ENCODE results near the gene EPC1. TPM values are rescaled to one million over a fixed set of nuclear protein-coding genes. Genes with fewer than 3 reads are reported as not detected.
"Not testable (repeated sequence)": the region's sequence is repeated elsewhere in the genome, so short reads cannot be mapped to it uniquely, and the experiment has no call there.

EPC1 gene
- total and polyA plus RNA-seq, 5 donors from 2014 or later = 46.6 to 218 (median 62.2) TPM

GRCh38 chr10:32367793-32368453 is 21.0 kb upstream of the EPC1 start:
- Mint-ChIP-seq H3K4me1 (peaks cover 37 to 83% (median 60%) of the 10 kb centered on the region in 4 donors), H3K27ac (peak overlapping the region; percentile 6 to 90 (median 68)), H3K4me3 (peak overlapping the region; percentile 17 to 86 (median 62)), H3K36me3 (peaks cover 10% of the 10 kb centered on the region), H3K9me3 (no peaks in the 10 kb centered on the region), H3K27me3 (no peaks in the 10 kb centered on the region)
- no peaks in the 10 kb centered on the region for H3K9me3 ChIP-seq (ENCODE audit: control insufficient read depth in 2 of 2, low read length in 2 of 2)
- peak overlapping the region; percentile 63 for H3K27ac ChIP-seq (ENCODE audit: insufficient read depth, low read length, poor library complexity, severe bottlenecking)
- ATAC-seq (ENCODE audit: low read depth in 2 of 2) = peak; percentile 62 to 70
- DNase-seq = peak; percentile 71 to 84 (median 80)
- H3K36me3 ChIP-seq (ENCODE audit: control insufficient read depth, insufficient read depth, low read length) = peaks cover 21% of the 10 kb centered on the region
- H3K27me3 ChIP-seq (ENCODE audit: control insufficient read depth, insufficient read depth, low read length) = no peaks in the 10 kb centered on the region
- peak overlapping the region; percentile 71 for H3K4me3 ChIP-seq (ENCODE audit: low read depth, low read length)
- H3K4me1 ChIP-seq (ENCODE audit: control insufficient read depth, insufficient read depth, low read length, poor library complexity, severe bottlenecking) = peaks cover 77% of the 10 kb centered on the region

- DNase-seq = peak in 1 of 3 donors; percentile 24
- Mint-ChIP-seq H3K4me1 (peaks cover 43 to 86% (median 64%) of the 10 kb centered on the region in 4 donors), H3K9me3 (no peaks in the 10 kb centered on the region), H3K27ac (peak overlapping the region in 1 of 3 donors; percentile 83), H3K27me3 (no peaks in the 10 kb centered on the region), H3K4me3 (peak overlapping the region; percentile 14 to 86 (median 48)), H3K36me3 (peaks cover 6% of the 10 kb centered on the region)
- H3K27ac ChIP-seq (ENCODE audit: insufficient read depth, low read length, poor library complexity, severe bottlenecking) = peak overlapping the region; percentile 42
- peaks cover 16% of the 10 kb centered on the region for H3K36me3 ChIP-seq (ENCODE audit: control insufficient read depth, insufficient read depth, low read length)
- peak overlapping the region; percentile 79 for H3K4me3 ChIP-seq (ENCODE audit: low read depth, low read length)
- H3K9me3 ChIP-seq (ENCODE audit: control insufficient read depth in 2 of 2, low read length in 2 of 2) = no peaks in the 10 kb centered on the region
- ATAC-seq (ENCODE audit: low read depth in 2 of 2) = no peak
- no peaks in the 10 kb centered on the region for H3K27me3 ChIP-seq (ENCODE audit: control insufficient read depth, insufficient read depth, low read length)
- peaks cover 82% of the 10 kb centered on the region for H3K4me1 ChIP-seq (ENCODE audit: control insufficient read depth, insufficient read depth, low read length, poor library complexity, severe bottlenecking)
These were observed 19.6 kb upstream of the EPC1 start for GRCh38 chr10:32366588-32366987.

- Mint-ChIP-seq H3K4me1 (peaks cover 48 to 86% (median 65%) of the 10 kb centered on the region in 4 donors), H3K9me3 (no peaks in the 10 kb centered on the region), H3K36me3 (peaks cover 7% of the 10 kb centered on the region), H3K27me3 (no peaks in the 10 kb centered on the region), H3K27ac (peak overlapping the region; percentile 32 to 83 (median 78)), H3K4me3 (peak overlapping the region; percentile 61 to 86 (median 74))
- Histone ChIP-seq H3K27ac (ENCODE audit: insufficient read depth, low read length, poor library complexity, severe bottlenecking) (peak overlapping the region; percentile 42), H3K27me3 (ENCODE audit: control insufficient read depth, insufficient read depth, low read length) (no peaks in the 10 kb centered on the region), H3K4me1 (ENCODE audit: control insufficient read depth, insufficient read depth, low read length, poor library complexity, severe bottlenecking) (peaks cover 84% of the 10 kb centered on the region), H3K9me3 (ENCODE audit: control insufficient read depth in 2 of 2, low read length in 2 of 2) (no peaks in the 10 kb centered on the region), H3K4me3 (ENCODE audit: low read depth, low read length) (peak overlapping the region; percentile 79), H3K36me3 (ENCODE audit: control insufficient read depth, insufficient read depth, low read length) (peaks cover 18% of the 10 kb centered on the region)
- DNase-seq (peak in 1 of 3 donors; percentile 16), ATAC-seq (ENCODE audit: low read depth in 2 of 2) (no peak)
These were observed 19.2 kb upstream of the EPC1 start for GRCh38 chr10:32366111-32366510.

- H3K9me3 Mint-ChIP-seq; DNase-seq; H3K27me3 Mint-ChIP-seq; H3K27me3 ChIP-seq (ENCODE audit: control insufficient read depth, insufficient read depth, low read length); ATAC-seq (ENCODE audit: low read depth in 2 of 2); H3K9me3 ChIP-seq (ENCODE audit: control insufficient read depth in 2 of 2, low read length in 2 of 2); H3K36me3 Mint-ChIP-seq: not testable (repeated sequence)
- Histone ChIP-seq H3K36me3 (ENCODE audit: control insufficient read depth, insufficient read depth, low read length) (peaks cover 14% of the 10 kb centered on the region), H3K4me1 (ENCODE audit: control insufficient read depth, insufficient read depth, low read length, poor library complexity, severe bottlenecking) (peaks cover 81% of the 10 kb centered on the region), H3K27ac (ENCODE audit: insufficient read depth, low read length, poor library complexity, severe bottlenecking) (peak overlapping the region; percentile 42), H3K4me3 (ENCODE audit: low read depth, low read length) (peak overlapping the region; percentile 13)
- H3K4me1 Mint-ChIP-seq = peaks cover 51 to 86% (median 63%) of the 10 kb centered on the region in 4 donors
- H3K27ac Mint-ChIP-seq = peak overlapping the region; percentile 62 to 95 (median 77)
- H3K4me3 Mint-ChIP-seq = peak overlapping the region; percentile 37 to 88 (median 70)
These were observed 18.4 kb upstream of the EPC1 start for GRCh38 chr10:32365404-32365803.

GRCh38 chr10:32362571-32362970 is 15.6 kb upstream of the EPC1 start:
- H3K27me3 Mint-ChIP-seq = no peaks in the 10 kb centered on the region
- DNase-seq (no peak), ATAC-seq (ENCODE audit: low read depth in 2 of 2) (no peak)
- H3K4me3 ChIP-seq (ENCODE audit: low read depth, low read length) = peak overlapping the region; percentile 32
- peaks cover 0 to 4% of the 10 kb centered on the region in 2 experiments for H3K9me3 ChIP-seq (ENCODE audit: control insufficient read depth in 2 of 2, low read length in 2 of 2)
- peaks cover 14% of the 10 kb centered on the region for H3K36me3 ChIP-seq (ENCODE audit: control insufficient read depth, insufficient read depth, low read length)
- no peak overlapping the region for H3K27ac ChIP-seq (ENCODE audit: insufficient read depth, low read length, poor library complexity, severe bottlenecking)
- peak overlapping the region; percentile 22 to 71 (median 54) for H3K4me3 Mint-ChIP-seq
- no peaks in the 10 kb centered on the region for H3K27me3 ChIP-seq (ENCODE audit: control insufficient read depth, insufficient read depth, low read length)
- peaks cover 43 to 81% (median 61%) of the 10 kb centered on the region in 4 donors for H3K4me1 Mint-ChIP-seq
- peaks cover 13% of the 10 kb centered on the region for H3K36me3 Mint-ChIP-seq
- H3K9me3 Mint-ChIP-seq = peaks cover 0 to 8% (median 0%) of the 10 kb centered on the region in 7 donors
- H3K4me1 ChIP-seq (ENCODE audit: control insufficient read depth, insufficient read depth, low read length, poor library complexity, severe bottlenecking) = peaks cover 70% of the 10 kb centered on the region
- H3K27ac Mint-ChIP-seq = peak overlapping the region; percentile 39 to 82 (median 68)

GRCh38 chr10:32360884-32361283 is 13.9 kb upstream of the EPC1 start:
- Histone ChIP-seq H3K27ac (ENCODE audit: insufficient read depth, low read length, poor library complexity, severe bottlenecking) (peak overlapping the region; percentile 49), H3K36me3 (ENCODE audit: control insufficient read depth, insufficient read depth, low read length) (peaks cover 14% of the 10 kb centered on the region), H3K9me3 (ENCODE audit: control insufficient read depth in 2 of 2, low read length in 2 of 2) (peaks cover 0 to 4% of the 10 kb centered on the region in 2 experiments), H3K4me3 (ENCODE audit: low read depth, low read length) (peak overlapping the region; percentile 44), H3K4me1 (ENCODE audit: control insufficient read depth, insufficient read depth, low read length, poor library complexity, severe bottlenecking) (peaks cover 69% of the 10 kb centered on the region), H3K27me3 (ENCODE audit: control insufficient read depth, insufficient read depth, low read length) (no peaks in the 10 kb centered on the region)
- peaks cover 17% of the 10 kb centered on the region for H3K36me3 Mint-ChIP-seq
- H3K4me1 Mint-ChIP-seq = peaks cover 48 to 81% (median 62%) of the 10 kb centered on the region in 4 donors
- no peaks in the 10 kb centered on the region for H3K27me3 Mint-ChIP-seq
- peak overlapping the region in 3 of 4 donors; percentile 22 to 77 (median 47) for H3K4me3 Mint-ChIP-seq
- peaks cover 0 to 8% (median 2%) of the 10 kb centered on the region in 7 donors for H3K9me3 Mint-ChIP-seq
- DNase-seq (no peak), ATAC-seq (ENCODE audit: low read depth in 2 of 2) (no peak)
- H3K27ac Mint-ChIP-seq = peak overlapping the region in 2 of 3 donors; percentile 39 to 95

- H3K4me3 ChIP-seq (ENCODE audit: low read depth, low read length) = no peak overlapping the region
- Mint-ChIP-seq H3K27me3 (no peaks in the 10 kb centered on the region), H3K36me3 (peaks cover 17% of the 10 kb centered on the region), H3K9me3 (peaks cover 0 to 8% (median 2%) of the 10 kb centered on the region in 7 donors), H3K4me3 (peak overlapping the region in 1 of 4 donors; percentile 51), H3K4me1 (peaks cover 49 to 78% (median 60%) of the 10 kb centered on the region in 4 donors), H3K27ac (peak overlapping the region in 2 of 3 donors; percentile 32 to 93)
- no peak overlapping the region for H3K27ac ChIP-seq (ENCODE audit: insufficient read depth, low read length, poor library complexity, severe bottlenecking)
- H3K36me3 ChIP-seq (ENCODE audit: control insufficient read depth, insufficient read depth, low read length) = peaks cover 14% of the 10 kb centered on the region
- H3K27me3 ChIP-seq (ENCODE audit: control insufficient read depth, insufficient read depth, low read length) = no peaks in the 10 kb centered on the region
- H3K9me3 ChIP-seq (ENCODE audit: control insufficient read depth in 2 of 2, low read length in 2 of 2) = peaks cover 0 to 4% of the 10 kb centered on the region in 2 experiments
- no peak for ATAC-seq (ENCODE audit: low read depth in 2 of 2)
- DNase-seq = no peak
- H3K4me1 ChIP-seq (ENCODE audit: control insufficient read depth, insufficient read depth, low read length, poor library complexity, severe bottlenecking) = peaks cover 66% of the 10 kb centered on the region
These were observed 13.3 kb upstream of the EPC1 start for GRCh38 chr10:32360241-32360640.

All from CD4-positive, CD25-positive, alpha-beta regulatory T cell (primary cell).